GM19463 (cell line): ENCODE data around the gene BPIFB3.

Experiments
- ATAC-seq: cut with Tn5 transposase; IDR thresholded peaks from one replicate; pipeline ENCODE4 v1.9.1; 2021; ENCODE audit warnings: mild to moderate bottlenecking, moderate library complexity; ENCODE audit not compliant: unreplicated experiment

The BPIFB3 gene

GRCh38 chr20:33053291-33054106, at the start of gene BPIFB3:
BPIFB3 (plus strand) TSS chr20:33053903; CDS start chr20:33055436, 1,533 bp downstream.
- ATAC-seq, result no peak

- no peak for ATAC-seq
These were observed 49.5 kb upstream of the BPIFB3 start, which contains the start of gene SUN5 for GRCh38 chr20:33004141-33004751. SUN5 (minus strand) TSS chr20:33004433; CDS start chr20:33004340, 93 bp downstream.

GRCh38 chr20:33005132-33005566, 48.6 kb upstream of the BPIFB3 start:
- no peak for ATAC-seq

- no peak for ATAC-seq
These were observed 47.6 kb upstream of the BPIFB3 start for GRCh38 chr20:33005908-33006775.

- ATAC-seq, result no peak
These were observed 46.8 kb upstream of the BPIFB3 start for GRCh38 chr20:33006776-33007375.

- no peak for ATAC-seq
These were observed 46.0 kb upstream of the BPIFB3 start, which contains the start of gene BPIFB2 for GRCh38 chr20:33007376-33008335. BPIFB2 (plus strand) TSS chr20:33007704; CDS start chr20:33008575, 871 bp downstream.

GRCh38 chr20:33008336-33009213, 45.1 kb upstream of the BPIFB3 start:
- ATAC-seq, result no peak

GRCh38 chr20:33009214-33010132, 44.2 kb upstream of the BPIFB3 start:
- ATAC-seq, result no peak

- no peak for ATAC-seq
These were observed 43.6 kb upstream of the BPIFB3 start for GRCh38 chr20:33010133-33010504.

- no peak for ATAC-seq
These were observed 42.8 kb upstream of the BPIFB3 start for GRCh38 chr20:33010674-33011449.

- no peak for ATAC-seq
These were observed 41.1 kb upstream of the BPIFB3 start for GRCh38 chr20:33012327-33013189.

GRCh38 chr20:33013701-33014326, 39.9 kb upstream of the BPIFB3 start:
- ATAC-seq, result no peak

GRCh38 chr20:33014336-33015113, 39.2 kb upstream of the BPIFB3 start:
- ATAC-seq, result no peak

GRCh38 chr20:33015114-33015484, 38.6 kb upstream of the BPIFB3 start:
- ATAC-seq, result no peak
